GM23338 (cell line): ENCODE data around the gene GALNT1.

ENCODE experiments used
- EZH2 ChIP-seq: fragments of 200-600 bp; sonication (generic); IDR thresholded peaks from one replicate; pipeline ENCODE4 v1.8.0; 2017; ENCODE audit warnings: antibody characterized with exemption, mild to moderate bottlenecking, low read depth; ENCODE audit not compliant: unreplicated experiment
- TF ChIP-seq, protein P1 (sequence below), 2 experiments: fragments of 200-600 bp in 1 of 2; sonication (generic) in 1 of 2; conservative IDR thresholded peaks; 2 replicates each; pipeline versions ENCODE4 v1.5.1 to v1.6.1; 2016 to 2017; ENCODE audit warnings: antibody characterized with exemption in 2 of 2, low read depth in 2 of 2, mild to moderate bottlenecking in 2 of 2, moderate library complexity in 1 of 2

DNA sequence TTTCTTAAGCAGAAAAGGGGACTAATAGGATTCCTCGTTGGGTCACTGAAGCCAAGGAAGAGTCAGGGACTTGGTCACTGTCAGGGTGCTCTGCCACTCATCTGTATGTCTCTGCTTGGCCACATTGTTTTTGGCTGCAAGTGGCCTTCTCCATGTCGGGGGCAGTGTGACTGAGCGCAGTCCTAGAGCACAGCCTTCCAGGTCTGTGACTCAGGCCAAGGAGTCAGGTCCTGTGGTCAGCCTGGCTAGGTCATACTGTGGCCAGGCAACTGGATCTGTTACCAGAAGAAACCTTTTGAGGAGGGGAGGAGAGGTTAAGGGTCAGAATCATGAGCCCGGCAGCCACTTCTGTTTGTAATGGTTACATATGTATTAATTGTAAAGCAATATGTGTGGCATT, 61.3 kb downstream of the GALNT1 start:
- no peak for TF ChIP-seq EZH2
- TF ChIP-seq, protein P1, sequence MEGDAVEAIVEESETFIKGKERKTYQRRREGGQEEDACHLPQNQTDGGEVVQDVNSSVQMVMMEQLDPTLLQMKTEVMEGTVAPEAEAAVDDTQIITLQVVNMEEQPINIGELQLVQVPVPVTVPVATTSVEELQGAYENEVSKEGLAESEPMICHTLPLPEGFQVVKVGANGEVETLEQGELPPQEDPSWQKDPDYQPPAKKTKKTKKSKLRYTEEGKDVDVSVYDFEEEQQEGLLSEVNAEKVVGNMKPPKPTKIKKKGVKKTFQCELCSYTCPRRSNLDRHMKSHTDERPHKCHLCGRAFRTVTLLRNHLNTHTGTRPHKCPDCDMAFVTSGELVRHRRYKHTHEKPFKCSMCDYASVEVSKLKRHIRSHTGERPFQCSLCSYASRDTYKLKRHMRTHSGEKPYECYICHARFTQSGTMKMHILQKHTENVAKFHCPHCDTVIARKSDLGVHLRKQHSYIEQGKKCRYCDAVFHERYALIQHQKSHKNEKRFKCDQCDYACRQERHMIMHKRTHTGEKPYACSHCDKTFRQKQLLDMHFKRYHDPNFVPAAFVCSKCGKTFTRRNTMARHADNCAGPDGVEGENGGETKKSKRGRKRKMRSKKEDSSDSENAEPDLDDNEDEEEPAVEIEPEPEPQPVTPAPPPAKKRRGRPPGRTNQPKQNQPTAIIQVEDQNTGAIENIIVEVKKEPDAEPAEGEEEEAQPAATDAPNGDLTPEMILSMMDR (conservative IDR thresholded peaks at IDR 0.05; ENCODE audit: low read depth in 2 of 2), result no peak
